ENCODE measurements around the gene DENND1A.

DENND1A gene

DNA sequence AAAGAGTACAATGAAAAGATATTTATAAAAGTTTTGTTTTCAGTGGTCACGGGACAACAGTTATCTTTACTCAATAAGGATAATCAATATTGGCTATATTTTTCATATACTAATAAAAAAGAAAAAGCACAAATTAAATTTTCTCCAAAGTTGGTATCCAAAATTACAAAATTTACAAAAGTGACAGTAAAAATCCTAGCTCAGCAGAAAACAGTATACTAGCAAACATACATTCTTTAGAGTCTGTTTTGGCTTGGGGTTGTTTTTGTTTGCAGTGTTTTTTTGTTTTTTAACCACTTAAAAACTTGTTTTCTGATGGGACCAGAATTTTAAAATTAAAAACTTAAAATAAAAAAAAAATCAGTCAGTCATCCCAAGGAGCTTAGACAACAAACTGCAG is 183.2 kb downstream of the DENND1A start:
- TF ChIP-seq, protein P1, sequence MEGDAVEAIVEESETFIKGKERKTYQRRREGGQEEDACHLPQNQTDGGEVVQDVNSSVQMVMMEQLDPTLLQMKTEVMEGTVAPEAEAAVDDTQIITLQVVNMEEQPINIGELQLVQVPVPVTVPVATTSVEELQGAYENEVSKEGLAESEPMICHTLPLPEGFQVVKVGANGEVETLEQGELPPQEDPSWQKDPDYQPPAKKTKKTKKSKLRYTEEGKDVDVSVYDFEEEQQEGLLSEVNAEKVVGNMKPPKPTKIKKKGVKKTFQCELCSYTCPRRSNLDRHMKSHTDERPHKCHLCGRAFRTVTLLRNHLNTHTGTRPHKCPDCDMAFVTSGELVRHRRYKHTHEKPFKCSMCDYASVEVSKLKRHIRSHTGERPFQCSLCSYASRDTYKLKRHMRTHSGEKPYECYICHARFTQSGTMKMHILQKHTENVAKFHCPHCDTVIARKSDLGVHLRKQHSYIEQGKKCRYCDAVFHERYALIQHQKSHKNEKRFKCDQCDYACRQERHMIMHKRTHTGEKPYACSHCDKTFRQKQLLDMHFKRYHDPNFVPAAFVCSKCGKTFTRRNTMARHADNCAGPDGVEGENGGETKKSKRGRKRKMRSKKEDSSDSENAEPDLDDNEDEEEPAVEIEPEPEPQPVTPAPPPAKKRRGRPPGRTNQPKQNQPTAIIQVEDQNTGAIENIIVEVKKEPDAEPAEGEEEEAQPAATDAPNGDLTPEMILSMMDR (IDR thresholded peaks at IDR 0.05) = no peak

DNA sequence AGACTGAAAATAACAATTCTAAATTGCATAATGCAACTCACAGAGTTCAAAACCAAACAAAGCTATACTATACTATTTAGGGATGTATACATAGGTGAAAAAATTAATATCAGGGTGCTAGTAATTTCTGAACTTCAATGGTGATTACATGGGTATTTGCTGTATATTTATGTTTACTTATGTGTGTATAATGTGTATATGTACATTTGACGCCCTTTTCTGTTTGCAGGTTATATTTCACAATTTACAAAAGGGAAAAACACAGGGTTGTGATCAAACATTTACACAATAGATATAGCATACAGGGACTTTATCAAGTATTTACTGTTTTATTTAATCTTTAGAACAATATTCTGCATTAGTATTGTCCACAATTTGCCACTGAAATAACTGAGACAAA is 184.0 kb downstream of the DENND1A start:
- TF ChIP-seq, protein P1 (IDR thresholded peaks at IDR 0.05) = no peak

DNA sequence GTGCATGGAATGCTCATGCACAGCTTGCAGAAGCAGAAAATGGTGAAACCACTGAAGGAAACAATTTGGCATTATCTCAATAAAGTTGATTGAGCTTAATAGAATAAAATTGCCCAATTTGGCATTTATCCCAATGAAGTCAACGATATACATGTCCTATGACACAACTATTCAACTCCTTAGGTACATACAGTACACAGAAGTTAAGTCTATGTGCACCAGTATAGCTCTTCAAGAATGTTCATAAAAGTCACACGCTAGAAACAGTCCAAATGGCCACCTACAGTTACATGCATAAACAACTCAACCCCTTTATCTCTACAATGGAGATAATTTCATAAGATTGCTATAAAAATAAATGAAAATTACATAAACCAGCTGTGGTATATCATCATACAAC is 184.5 kb downstream of the DENND1A start:
- TF ChIP-seq, protein P1 (IDR thresholded peaks at IDR 0.05) = no peak

DNA sequence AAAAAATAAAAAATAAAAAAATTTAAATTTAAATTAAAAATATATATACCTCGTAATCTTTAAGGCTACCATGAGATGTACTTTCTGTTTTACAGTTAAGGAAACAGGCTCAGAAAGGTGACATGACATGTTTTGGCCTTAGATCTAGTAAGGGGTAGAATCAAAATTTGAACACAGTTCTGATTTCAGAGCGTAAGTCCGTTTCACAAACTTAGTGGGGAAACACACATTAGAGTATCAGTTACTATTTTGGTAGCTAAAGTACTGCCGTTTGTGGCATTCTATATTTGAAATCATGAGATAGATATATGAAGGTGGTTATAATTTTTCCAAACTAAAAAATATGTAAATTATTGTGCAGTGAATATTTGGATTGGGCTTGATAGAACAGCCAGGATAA is 186.2 kb downstream of the DENND1A start:
- TF ChIP-seq, protein P1 (IDR thresholded peaks at IDR 0.05) = no peak

DNA sequence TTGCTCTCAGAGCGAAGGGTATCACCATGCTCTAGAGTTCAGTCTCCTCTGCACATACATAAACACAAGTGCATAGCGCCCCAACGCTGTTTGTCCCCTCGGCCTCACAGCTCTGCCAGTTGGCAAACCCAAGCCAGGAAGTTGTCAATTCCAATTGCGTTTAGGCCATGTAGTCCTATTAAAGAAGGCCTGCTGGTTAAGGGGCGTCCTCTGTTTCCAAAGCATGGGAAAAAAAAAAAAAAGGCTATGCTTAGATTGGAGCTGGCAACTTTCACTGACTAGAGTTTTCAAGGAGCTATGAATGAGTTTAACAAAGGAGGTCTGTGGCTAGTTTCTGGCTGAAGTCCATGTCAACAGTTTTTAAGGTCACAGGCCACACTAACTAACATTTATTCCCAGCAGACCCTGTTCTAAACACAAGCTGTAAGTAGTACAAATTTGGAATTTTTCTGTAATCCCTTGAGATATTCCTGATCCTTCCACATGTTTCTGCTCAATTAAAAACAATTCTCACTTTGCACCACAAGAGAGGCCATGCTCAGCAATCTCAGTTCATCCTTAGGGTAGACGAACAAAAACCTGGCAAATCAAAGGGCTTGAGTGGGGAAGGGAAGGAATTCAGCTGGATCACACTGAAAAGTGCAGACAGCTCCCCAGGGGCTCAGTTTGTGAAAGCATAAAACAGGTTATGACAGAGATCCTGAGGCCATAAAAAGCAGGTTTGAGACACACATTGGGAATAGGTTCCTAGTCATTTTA is 187.7 kb downstream of the DENND1A start:
- TF ChIP-seq, protein P1 (IDR thresholded peaks at IDR 0.05) = no peak

DNA sequence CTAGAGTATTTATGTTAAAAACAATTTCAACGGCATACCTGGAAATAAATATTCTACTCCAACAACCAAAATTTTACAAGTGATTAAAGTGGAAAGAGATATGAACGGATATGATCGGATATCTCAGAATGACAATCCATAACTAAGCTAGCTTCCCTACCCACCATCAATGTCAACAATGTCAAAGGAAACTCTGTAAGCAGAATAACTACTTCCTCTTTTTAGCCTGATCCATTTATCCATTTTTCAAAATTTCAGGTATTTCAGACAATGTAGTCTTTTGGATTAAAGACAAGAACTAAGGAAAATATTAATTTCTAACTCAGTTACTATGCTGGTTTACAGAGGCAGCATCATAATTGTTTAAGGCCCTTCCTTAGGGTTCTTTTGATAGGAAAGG is 188.7 kb downstream of the DENND1A start:
- TF ChIP-seq, protein P1 (IDR thresholded peaks at IDR 0.05) = no peak

DNA sequence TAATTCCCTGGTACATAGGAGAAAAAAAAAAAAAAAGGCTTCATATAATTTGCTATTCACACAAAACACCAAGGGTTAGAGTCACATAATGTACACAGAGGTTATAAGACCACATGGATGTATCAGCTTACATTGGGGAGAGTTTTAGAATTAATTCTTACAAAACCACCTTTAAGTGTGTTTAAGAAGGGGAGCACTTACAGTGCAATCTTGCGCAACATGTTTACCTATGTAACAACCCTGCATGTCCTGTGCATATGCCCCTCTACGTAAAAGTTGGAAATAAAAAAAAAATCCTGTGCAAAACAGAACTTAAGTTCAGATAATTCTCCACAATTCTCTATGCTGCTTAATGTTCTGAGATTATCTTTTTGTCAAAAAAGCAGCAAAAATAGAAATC is 190.0 kb downstream of the DENND1A start:
- TF ChIP-seq, protein P1 (IDR thresholded peaks at IDR 0.05) = no peak

DNA sequence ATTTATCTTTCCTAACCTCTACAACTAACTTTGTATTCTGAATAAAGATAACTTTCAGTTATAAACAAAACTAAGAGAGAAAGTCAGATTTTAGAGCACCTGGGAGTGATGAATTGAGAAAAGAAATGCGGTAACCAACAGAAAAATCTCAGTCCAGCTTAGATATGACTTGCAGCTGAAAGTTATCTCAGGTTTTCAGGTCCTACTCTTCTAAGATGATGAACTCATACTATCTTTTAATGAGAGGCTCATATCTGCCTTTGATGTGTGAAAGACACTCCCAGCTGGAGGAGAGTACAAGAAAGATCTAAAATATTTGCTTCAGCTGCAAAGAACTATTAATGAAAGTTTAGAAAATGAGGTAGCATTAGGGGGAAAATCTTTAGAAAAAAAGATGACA is 190.5 kb downstream of the DENND1A start:
- TF ChIP-seq, protein P1 (IDR thresholded peaks at IDR 0.05) = no peak

Measured in LNCAP (cell line).